GM23248 (cell line): ENCODE measurements around the gene MOCOS. TPM values are rescaled to one million over a fixed set of nuclear protein-coding genes. Genes with fewer than 3 reads are reported as not detected.

Source experiments
- DNase-seq: peaks from one replicate; pipeline ENCODE4 v3.0.0-alpha.2; 2015
- H2AFZ ChIP-seq: fragments of 200-600 bp; sonication (generic); 2 replicates; pipeline ENCODE4 v1.6.1; 2016; ENCODE audit warnings: antibody characterized with exemption
- H3F3A ChIP-seq: fragments of 200-600 bp; sonication (generic); 2 replicates; pipeline ENCODE4 v1.6.1; 2016; ENCODE audit warnings: mild to moderate bottlenecking, antibody characterized with exemption, mixed run types; ENCODE audit not compliant: insufficient read depth
- H3K27ac ChIP-seq: fragments of 200-600 bp; sonication (generic); 2 replicates; pipeline ENCODE4 v1.5.1; 2016; ENCODE audit warnings: mild to moderate bottlenecking
- H3K27me3 ChIP-seq: fragments of 200-600 bp; sonication (generic); replicated peaks from 2 replicates; pipeline ENCODE4 v1.6.1; 2016; ENCODE audit warnings: mild to moderate bottlenecking; ENCODE audit not compliant: insufficient read depth
- H3K36me3 ChIP-seq: fragments of 200-600 bp; sonication (generic); 2 replicates; pipeline ENCODE4 v1.6.1; 2016; ENCODE audit warnings: low read depth, mild to moderate bottlenecking
- H3K4me1 ChIP-seq: fragments of 200-600 bp; sonication (generic); 2 replicates; pipeline ENCODE4 v1.6.1; 2016; ENCODE audit warnings: mild to moderate bottlenecking; ENCODE audit not compliant: insufficient read depth
- H3K4me2 ChIP-seq: fragments of 200-600 bp; sonication (generic); one replicate; pipeline ENCODE4 v1.6.1; 2016; ENCODE audit warnings: mild to moderate bottlenecking; ENCODE audit not compliant: unreplicated experiment
- H3K4me3 ChIP-seq: fragments of 200-600 bp; sonication (generic); 2 replicates; pipeline ENCODE4 v1.5.1; 2016; ENCODE audit warnings: mild to moderate bottlenecking
- H3K79me2 ChIP-seq: fragments of 200-600 bp; sonication (generic); 2 replicates; pipeline ENCODE4 v1.6.1; 2016; ENCODE audit warnings: mild to moderate bottlenecking; ENCODE audit not compliant: insufficient read depth
- H3K9ac ChIP-seq: fragments of 200-600 bp; sonication (generic); 2 replicates; pipeline ENCODE4 v1.6.1; 2016; ENCODE audit warnings: mild to moderate bottlenecking
- H3K9me2 ChIP-seq: fragments of 200-600 bp; sonication (generic); 2 replicates; pipeline ENCODE4 v1.6.1; 2016; ENCODE audit warnings: mixed run types, mild to moderate bottlenecking, moderate library complexity; ENCODE audit not compliant: insufficient read depth
- H3K9me3 ChIP-seq: fragments of 200-600 bp; sonication (generic); one replicate; pipeline ENCODE4 v1.6.1; 2017; ENCODE audit warnings: low read depth
- H4K20me1 ChIP-seq: fragments of 200-600 bp; sonication (generic); 2 replicates; pipeline ENCODE4 v1.6.0; 2016; ENCODE audit not compliant: insufficient read depth
- EZH2 ChIP-seq: fragments of 200-600 bp; sonication (generic); IDR thresholded peaks from 2 replicates; pipeline ENCODE4 v1.6.1; 2018; ENCODE audit warnings: antibody characterized with exemption, mild to moderate bottlenecking; ENCODE audit not compliant: insufficient read depth, poor library complexity, severe bottlenecking
- EZH2phosphoT487 ChIP-seq: fragments of 200-600 bp; sonication (generic); IDR thresholded peaks from 2 replicates; pipeline ENCODE4 v1.6.1; 2018; ENCODE audit warnings: antibody characterized with exemption, moderate library complexity, mild to moderate bottlenecking, low read depth; ENCODE audit not compliant: insufficient read depth
- WGBS, 2 experiments: methylation state at CpG; one replicate each; pipeline ENCODE4 v1.1.6; 2015 to 2017; ENCODE audit warnings: low lambda C conversion rate in 2 of 2, low coverage in 1 of 2; ENCODE audit errors: missing lambda C conversion rate in 2 of 2; 5-methylcytosine and 5-hydroxymethylcytosine counted together
- in situ Hi-C: fragments of 300-500 bp; cut with MboI; formaldehyde crosslinking; loops from 2 replicates; pipeline ENCODE4 v1.15.0; 2020
- polyA plus RNA-seq: library from polyadenylated mRNA; unstranded; fragments of >200 nt; fragmentation: Nextera tagmentation; extraction: Ambion mirVana; gene quantifications from 2 replicates; pipeline ENCODE4 v1.2.1, GENCODE V29; 2016
- total RNA-seq: library from RNA; depleted of rRNA; stranded (reverse); fragments of >200 nt; shearing (Covaris generic); gene quantifications from 2 replicates; pipeline ENCODE4 v1.2.3, GENCODE V29; 2014

MOCOS gene
- total and polyA plus RNA-seq, 2 experiments from 2014 or later = 17.9 to 23.6 TPM

DNA sequence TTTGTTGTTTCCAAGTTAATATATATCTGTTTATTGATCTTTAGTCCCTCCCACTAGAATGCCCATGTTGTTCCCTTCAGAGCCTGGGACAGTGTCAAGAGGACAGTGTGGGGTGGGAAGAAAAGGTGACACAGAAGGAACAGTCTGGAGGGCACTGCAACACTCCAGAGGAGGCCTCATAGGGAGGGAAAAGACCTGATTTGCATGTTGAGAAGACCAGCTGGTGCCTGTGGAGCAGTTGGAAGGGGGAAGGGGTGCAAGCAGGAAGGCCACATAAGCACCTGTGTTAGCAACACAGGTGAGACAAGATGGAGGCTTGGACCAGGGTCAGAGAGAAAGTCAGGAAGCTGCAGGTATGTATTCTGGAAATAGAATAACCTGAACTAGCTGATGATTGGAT, 62.1 kb downstream of the MOCOS start:
- no peak overlapping the region for H3K9ac ChIP-seq
- H3K9me2 ChIP-seq = no peaks in the 10 kb centered on the region
- H3K27ac ChIP-seq = no peak overlapping the region
- TF ChIP-seq EZH2 (no peak), EZH2phosphoT487 (no peak)
- peaks cover 48% of the 10 kb centered on the region for H3K36me3 ChIP-seq
- no peak overlapping the region for H3K4me2 ChIP-seq
- DNase-seq = no peak
- in situ Hi-C loops = no loop called here
- H3F3A ChIP-seq = no peaks in the 10 kb centered on the region
- H3K4me3 ChIP-seq = no peak overlapping the region
- no peaks in the 10 kb centered on the region for H3K4me1 ChIP-seq
- peaks cover 16% of the 10 kb centered on the region for H3K79me2 ChIP-seq
- H3K9me3 ChIP-seq = no peaks in the 10 kb centered on the region
- H2AFZ ChIP-seq = no peak overlapping the region
- H3K27me3 ChIP-seq = no peaks in the 10 kb centered on the region
- H4K20me1 ChIP-seq = 0 out of 2 replicates have a peak, but pooled peaks cover 5% of the 10 kb centered on the region

DNA sequence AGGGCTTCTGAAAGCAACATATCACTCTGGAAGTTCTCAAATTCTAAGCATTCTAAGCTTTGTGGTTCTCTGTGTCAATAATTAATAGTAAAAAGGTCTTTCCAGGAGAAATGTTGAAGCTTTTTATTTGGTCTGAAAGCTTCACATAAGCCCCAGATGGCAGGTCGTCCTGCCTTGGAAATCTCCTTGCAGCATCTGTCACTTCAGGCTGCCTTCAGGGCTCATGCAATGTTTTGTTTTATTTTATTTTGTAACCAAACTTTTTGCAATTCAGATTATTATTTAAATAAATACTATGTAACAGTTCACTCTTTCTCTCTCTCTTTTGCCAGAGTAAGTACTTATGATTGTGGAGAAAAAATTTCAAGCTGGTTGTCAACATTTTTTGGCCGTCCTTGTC, 63.5 kb downstream of the MOCOS start:
- TF ChIP-seq EZH2 (no peak), EZH2phosphoT487 (no peak)
- H4K20me1 ChIP-seq = 0 out of 2 replicates have a peak, but pooled peaks cover 5% of the 10 kb centered on the region
- no peaks in the 10 kb centered on the region for H3F3A ChIP-seq
- peaks cover 7% of the 10 kb centered on the region for H3K79me2 ChIP-seq
- 72 to 73% methylated on average over 2 of the region's 2 CpGs for WGBS, 2 experiments
- no peak for DNase-seq
- H3K9me2 ChIP-seq = no peaks in the 10 kb centered on the region
- no peak overlapping the region for H3K4me3 ChIP-seq
- no peaks in the 10 kb centered on the region for H3K4me1 ChIP-seq
- no peak overlapping the region for H3K9ac ChIP-seq
- H3K9me3 ChIP-seq = no peaks in the 10 kb centered on the region
- no peak overlapping the region for H2AFZ ChIP-seq
- in situ Hi-C loops = no loop called here
- H3K27ac ChIP-seq = no peak overlapping the region
- peaks cover 46% of the 10 kb centered on the region for H3K36me3 ChIP-seq
- H3K4me2 ChIP-seq = no peak overlapping the region
- H3K27me3 ChIP-seq = no peaks in the 10 kb centered on the region

DNA sequence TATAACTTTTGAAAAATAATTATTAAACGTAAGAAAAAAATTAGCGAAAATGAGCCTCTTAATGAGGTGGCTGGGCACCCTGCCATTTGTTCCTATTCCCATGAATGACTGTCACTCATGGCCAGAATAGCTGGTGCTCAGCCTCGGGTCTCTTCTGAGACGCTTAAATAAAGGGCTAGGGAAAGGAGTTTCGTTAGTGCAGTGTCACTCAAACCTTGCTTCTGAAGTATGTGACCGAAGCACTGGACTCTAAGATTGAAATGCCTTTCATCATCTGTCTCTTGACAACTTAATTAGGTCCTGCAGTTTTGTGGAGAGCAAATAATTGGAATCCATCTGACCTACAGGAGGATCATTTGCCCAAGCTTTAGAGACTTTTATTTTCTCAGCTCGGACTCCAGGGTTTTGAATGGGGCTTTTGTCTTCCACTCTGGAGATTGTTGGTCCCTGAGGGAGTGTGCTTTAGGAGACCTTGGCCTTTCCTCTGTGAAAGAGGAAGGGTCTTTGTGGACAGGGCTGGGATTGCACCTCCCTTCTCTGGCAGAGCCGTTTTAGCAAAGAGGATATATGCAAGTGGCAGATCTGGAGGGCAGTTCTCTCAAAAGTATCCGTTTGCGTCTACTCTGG, 67.9 kb downstream of the MOCOS start:
- Histone ChIP-seq H4K20me1 (no peaks in the 10 kb centered on the region), H3K27me3 (no peaks in the 10 kb centered on the region), H3K9me3 (no peaks in the 10 kb centered on the region), H3K4me2 (no peak overlapping the region), H3K4me1 (no peaks in the 10 kb centered on the region), H3K9me2 (no peaks in the 10 kb centered on the region), H2AFZ (no peak overlapping the region), H3K79me2 (no peaks in the 10 kb centered on the region), H3F3A (no peaks in the 10 kb centered on the region), H3K4me3 (no peak overlapping the region), H3K36me3 (peaks cover 35% of the 10 kb centered on the region), H3K9ac (no peak overlapping the region), H3K27ac (no peak overlapping the region)
- in situ Hi-C loops = no loop called here
- no peak for DNase-seq
- 79 to 83% methylated on average over 10 of the region's 10 CpGs for WGBS, 2 experiments
- TF ChIP-seq EZH2phosphoT487 = no peak
- TF ChIP-seq EZH2 = no peak

DNA sequence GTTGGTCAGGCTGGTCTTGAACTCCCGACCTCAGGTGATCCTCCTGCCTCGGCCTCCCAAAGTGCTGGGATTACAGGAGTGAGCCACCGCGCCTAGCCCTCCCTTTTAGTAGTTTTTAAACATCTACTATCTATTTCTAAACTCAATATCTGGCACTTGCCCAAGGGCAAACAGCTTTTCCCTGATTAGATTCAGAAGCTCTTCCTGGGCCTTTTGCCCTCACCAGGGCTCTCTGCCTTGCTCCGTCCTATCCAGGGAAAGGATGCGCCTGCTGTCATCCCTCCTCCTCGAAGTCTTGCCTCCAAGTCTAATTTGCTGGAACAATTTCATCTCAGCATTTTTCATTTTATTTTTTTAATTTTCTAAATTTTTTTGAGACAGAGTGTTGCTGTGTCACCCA, 68.8 kb downstream of the MOCOS start:
- H2AFZ ChIP-seq = no peak overlapping the region
- no peak for TF ChIP-seq EZH2phosphoT487
- TF ChIP-seq EZH2 = no peak
- WGBS, 2 experiments = 90 to 95% methylated on average over 7 of the region's 7 CpGs

DNA sequence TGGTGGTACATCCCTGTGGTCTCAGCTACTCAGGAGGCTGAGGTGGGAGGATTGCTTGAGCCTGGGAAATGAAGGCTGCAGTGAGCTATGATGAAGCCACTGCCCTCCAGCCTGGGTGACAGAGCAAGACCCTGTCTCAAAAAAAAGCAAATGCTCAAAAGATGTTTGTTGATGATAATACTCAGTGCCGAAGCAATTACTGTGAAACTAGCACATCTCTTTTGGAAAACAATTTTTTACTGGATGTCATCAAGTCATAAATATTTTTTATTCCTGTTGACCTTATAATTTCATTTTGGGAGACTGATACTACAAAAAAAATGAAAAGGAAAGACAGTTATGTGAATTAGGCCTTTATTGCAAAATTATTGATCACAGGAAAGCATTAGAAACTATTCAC, 75.7 kb downstream of the MOCOS start:
- H2AFZ ChIP-seq = no peak overlapping the region
- no peaks in the 10 kb centered on the region for H3K9me3 ChIP-seq
- no peak for DNase-seq
- H3F3A ChIP-seq = no peaks in the 10 kb centered on the region
- TF ChIP-seq EZH2 = no peak
- TF ChIP-seq EZH2phosphoT487 = no peak
- no peak overlapping the region for H3K27ac ChIP-seq
- H3K4me1 ChIP-seq = no peaks in the 10 kb centered on the region
- H3K36me3 ChIP-seq = peaks cover 29% of the 10 kb centered on the region
- H3K27me3 ChIP-seq = no peaks in the 10 kb centered on the region
- no peak overlapping the region for H3K4me3 ChIP-seq
- H4K20me1 ChIP-seq = no peaks in the 10 kb centered on the region
- no peak overlapping the region for H3K4me2 ChIP-seq
- no peaks in the 10 kb centered on the region for H3K9me2 ChIP-seq
- in situ Hi-C loops = no loop called here
- WGBS, 2 experiments = 74 to 75% methylated on average over 1 of the region's 1 CpG
- H3K79me2 ChIP-seq = no peaks in the 10 kb centered on the region
- no peak overlapping the region for H3K9ac ChIP-seq

More for the DNA sequence above, 68.8 kb downstream of the MOCOS start:
- Histone ChIP-seq H3K27ac (no peak overlapping the region), H3K36me3 (peaks cover 31% of the 10 kb centered on the region), H3K9ac (no peak overlapping the region), H3K79me2 (no peaks in the 10 kb centered on the region), H3K9me3 (no peaks in the 10 kb centered on the region), H3K4me2 (no peak overlapping the region), H4K20me1 (no peaks in the 10 kb centered on the region), H3K4me3 (no peak overlapping the region), H3K4me1 (no peaks in the 10 kb centered on the region), H3F3A (no peaks in the 10 kb centered on the region), H3K27me3 (no peaks in the 10 kb centered on the region), H3K9me2 (no peaks in the 10 kb centered on the region)
- in situ Hi-C loops = no loop called here
- no peak for DNase-seq
